ENCODE results near the gene SPDYE2B.
"Not testable (repeated sequence)": the region's sequence is repeated elsewhere in the genome, so short reads cannot be mapped to it uniquely, and the experiment has no call there.

SPDYE2B gene

GRCh38 chr7:102643404-102643803 is 6.7 kb upstream of the SPDYE2B start:
- DNase-seq (ENCODE audit: low read depth) = not testable (repeated sequence)

DNA sequence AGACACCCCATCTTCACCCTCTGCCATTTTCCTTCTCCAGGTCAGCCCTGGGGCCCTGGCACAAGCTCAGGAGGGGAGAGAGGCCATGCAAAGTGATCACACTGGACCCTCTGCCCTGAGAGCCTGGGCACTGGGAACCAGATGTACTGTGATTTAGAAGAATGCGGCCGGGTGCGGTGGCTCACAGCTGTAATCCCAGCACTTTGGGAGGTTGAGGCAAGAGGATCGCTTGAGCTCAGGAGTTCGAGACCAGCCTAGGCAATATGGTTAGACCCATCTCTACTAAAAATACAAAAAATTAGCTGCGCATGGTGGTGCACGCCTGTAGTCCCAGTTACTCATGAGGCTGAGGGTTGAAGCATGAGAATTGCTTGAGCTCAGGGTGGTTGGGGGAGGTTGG is 2.3 kb upstream of the SPDYE2B start:
- not testable (repeated sequence) for DNase-seq (ENCODE audit: low read depth)

GRCh38 chr7:102664765-102665164 is 14.6 kb downstream of the SPDYE2B start:
- DNase-seq (ENCODE audit: low read depth) = not testable (repeated sequence)

DNA sequence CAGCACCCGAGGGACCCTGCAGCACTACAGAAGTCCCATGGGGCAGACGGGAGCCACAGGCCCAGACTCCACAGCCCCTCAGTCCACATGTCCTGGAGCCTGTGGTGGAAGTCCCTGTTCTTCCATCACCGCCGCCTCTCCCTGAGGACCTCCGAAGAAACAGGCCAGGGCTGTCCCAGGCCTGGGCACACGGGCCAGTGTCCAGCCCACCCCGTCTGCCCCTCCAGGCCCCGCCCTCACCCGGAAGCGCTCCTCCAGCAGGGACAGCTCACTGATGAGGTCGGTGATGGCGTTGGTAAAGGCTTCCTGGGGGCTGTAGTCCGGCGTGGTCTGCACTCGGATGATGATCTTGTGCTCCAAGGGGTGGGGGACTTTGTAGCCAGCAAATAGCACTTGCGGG is 16.7 kb downstream of the SPDYE2B start:
- DNase-seq (ENCODE audit: low read depth) = not testable (repeated sequence)

GRCh38 chr7:102667523-102667922 is 17.4 kb downstream of the SPDYE2B start:
- not testable (repeated sequence) for DNase-seq (ENCODE audit: low read depth)

- DNase-seq (ENCODE audit: low read depth) = not testable (repeated sequence)
Measured at GRCh38 chr7:102671166-102671955, 21.2 kb downstream of the SPDYE2B start, which contains the start of gene POLR2J2. Gene POLR2J2, minus strand, starts transcription at chr7:102671663. Its CDS starts 62 bp downstream, at chr7:102671601.

DNA sequence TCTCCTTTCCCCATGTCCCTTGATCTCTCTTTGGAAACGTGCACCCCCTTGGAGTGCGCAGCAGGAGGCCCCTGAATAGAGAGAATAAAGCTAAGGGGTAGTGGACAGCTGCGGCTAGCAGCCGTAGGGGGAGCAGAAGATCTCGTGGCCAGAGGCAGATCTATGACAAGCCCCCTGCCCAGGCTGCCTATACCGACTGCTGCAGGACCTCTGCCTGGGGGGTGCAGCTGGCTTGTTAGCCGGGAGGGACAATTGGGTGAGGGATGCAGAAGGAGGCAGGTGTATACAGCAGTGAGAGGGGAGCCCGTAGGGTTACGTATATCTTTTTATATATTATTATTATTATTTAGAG is 21.8 kb downstream of the SPDYE2B start:
- DNase-seq (ENCODE audit: low read depth) = not testable (repeated sequence)

- not testable (repeated sequence) for DNase-seq (ENCODE audit: low read depth)
Measured at GRCh38 chr7:102673447-102674067, 23.4 kb downstream of the SPDYE2B start.

DNA sequence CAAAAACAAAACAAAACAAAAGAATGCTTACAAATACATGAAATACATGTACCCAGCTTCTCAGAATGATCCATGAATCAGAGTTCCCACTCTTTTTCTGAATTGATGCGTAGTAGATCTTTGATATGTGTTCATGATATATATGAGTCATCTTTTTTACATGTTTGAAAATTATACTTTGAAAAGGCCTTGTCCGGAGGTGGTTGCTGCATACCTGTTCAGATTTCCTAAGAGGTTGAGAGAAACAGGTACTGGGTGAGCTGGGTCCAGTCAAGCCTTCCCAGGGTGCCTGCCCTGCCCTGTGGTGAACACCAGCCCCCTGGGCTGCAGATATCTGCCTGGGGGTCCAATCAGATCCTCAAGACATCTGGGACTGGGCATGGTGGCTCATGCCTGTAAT is 25.4 kb downstream of the SPDYE2B start:
- DNase-seq (ENCODE audit: low read depth) = not testable (repeated sequence)

GRCh38 chr7:102680780-102681179 is 30.7 kb downstream of the SPDYE2B start:
- not testable (repeated sequence) for DNase-seq (ENCODE audit: low read depth)

- DNase-seq (ENCODE audit: low read depth) = not testable (repeated sequence)
Measured at GRCh38 chr7:102682560-102682959, 32.4 kb downstream of the SPDYE2B start.

DNA sequence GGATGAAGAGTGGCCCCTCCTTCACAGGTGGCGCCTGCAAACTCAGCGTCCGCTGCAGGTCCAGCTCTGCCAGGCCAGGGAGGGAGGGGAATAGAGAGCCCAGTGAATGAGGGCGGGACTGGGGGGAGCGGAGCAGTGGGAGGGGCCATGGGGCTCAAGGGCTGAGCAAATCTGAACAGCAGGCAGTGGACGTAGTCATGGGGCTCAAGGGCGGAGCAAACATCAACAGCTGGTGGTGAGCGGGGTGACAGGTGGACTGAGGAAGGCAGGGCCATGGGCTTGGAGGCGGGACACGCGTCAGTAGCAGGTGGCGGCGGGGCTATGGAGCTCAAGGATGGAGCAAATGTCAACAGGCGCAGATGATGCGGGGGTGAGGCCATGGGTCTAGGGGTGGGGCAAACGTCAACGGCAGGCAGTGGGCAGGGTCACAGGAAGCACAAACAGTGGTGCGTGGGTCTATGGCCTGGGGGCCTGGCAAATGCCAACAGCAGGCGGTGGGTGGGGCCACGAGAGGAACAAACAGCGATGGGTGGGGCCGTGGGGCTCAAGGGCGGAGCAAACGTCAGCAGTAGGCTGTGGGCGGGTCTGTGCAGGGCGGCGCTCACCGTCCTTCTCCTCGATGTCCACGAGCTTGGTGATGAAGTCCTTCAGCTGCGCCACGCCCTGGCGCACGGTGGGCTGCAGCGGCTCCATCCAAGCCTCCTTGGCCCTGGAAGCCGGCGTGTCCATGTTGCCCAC is 38.3 kb downstream of the SPDYE2B start:
- not testable (repeated sequence) for DNase-seq (ENCODE audit: low read depth)

- not testable (repeated sequence) for DNase-seq (ENCODE audit: low read depth)
Measured at GRCh38 chr7:102689436-102690282, 39.5 kb downstream of the SPDYE2B start.

DNA sequence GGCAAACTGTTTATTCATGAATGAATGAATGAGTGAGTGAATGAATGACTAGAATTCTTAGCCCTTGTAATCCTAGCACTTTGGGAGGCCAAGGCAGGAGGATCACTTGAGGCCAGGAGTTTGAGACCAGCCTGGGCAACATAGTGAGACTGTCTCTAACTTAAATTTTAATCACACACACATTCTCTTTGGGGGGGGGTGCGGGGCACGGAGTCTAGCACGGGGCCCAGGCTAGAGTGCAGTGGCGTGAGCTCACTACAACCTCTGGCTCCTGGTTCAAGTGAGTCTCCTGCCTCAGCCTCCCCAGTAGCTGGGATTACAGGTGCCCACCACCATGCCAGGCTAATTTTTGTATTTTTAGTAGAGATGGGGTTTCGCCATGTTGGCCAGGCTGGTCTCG is 40.5 kb downstream of the SPDYE2B start:
- not testable (repeated sequence) for DNase-seq (ENCODE audit: low read depth)

- not testable (repeated sequence) for DNase-seq (ENCODE audit: low read depth)
Measured at GRCh38 chr7:102694008-102694407, 43.9 kb downstream of the SPDYE2B start.

- DNase-seq (ENCODE audit: low read depth) = not testable (repeated sequence)
Measured at GRCh38 chr7:102695033-102695552, 45.0 kb downstream of the SPDYE2B start.

GRCh38 chr7:102696009-102696408 is 45.9 kb downstream of the SPDYE2B start:
- not testable (repeated sequence) for DNase-seq (ENCODE audit: low read depth)

DNA sequence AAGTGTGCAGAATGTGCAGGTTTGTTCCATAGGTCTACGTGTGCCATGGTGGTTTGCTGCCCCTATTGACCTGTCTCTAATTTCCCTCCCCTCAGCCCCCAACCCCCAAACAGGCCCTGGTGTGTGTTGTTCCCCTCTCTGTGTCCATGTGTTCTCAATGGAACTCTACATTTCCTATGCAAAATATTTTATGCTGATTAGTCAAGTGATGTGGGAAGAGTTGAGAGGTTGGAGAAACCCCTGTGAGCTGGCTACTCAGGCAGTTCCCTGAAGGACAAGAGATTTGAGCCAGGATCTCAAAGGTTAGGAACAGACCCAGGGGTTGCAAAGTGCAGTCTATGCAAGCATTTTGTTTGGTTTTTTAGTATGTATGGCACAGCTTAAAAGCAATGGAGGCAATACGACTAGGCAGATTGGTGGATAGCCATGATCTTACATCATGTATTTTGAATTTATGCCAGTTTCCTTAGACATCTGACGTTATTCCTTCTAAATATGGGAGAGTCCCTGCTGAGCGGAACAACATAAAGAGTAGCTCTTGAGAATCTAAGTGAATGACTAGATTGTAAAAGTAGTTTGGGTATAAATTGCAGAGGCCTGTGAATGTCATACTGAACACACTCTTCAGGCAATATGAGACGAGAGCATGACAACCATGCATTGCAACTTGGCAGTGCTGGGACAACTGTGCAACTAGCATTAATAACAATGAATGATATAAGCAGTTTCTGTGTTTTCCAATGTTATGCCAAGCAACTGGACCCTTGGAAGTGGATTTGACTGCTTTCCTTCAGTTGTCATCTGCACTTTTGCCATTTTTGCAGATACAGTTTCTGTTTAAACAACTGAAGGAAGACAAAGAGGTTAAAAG is 47.8 kb downstream of the SPDYE2B start:
- not testable (repeated sequence) for DNase-seq (ENCODE audit: low read depth)

GRCh38 chr7:102698962-102699750 is 49.0 kb downstream of the SPDYE2B start:
- DNase-seq (ENCODE audit: low read depth) = not testable (repeated sequence)

All from non-pigmented ciliary epithelial cell (primary cell).